IMR-90 (cell line): ENCODE measurements around the gene PC. TPM values are rescaled to one million over a fixed set of nuclear protein-coding genes. Genes with fewer than 3 reads are reported as not detected.

Experiments
- ATAC-seq: fragments of 200-7000 bp; cut with Tn5 transposase; 2 replicates; pipeline ENCODE4 v1.9.1; 2020; ENCODE audit warnings: low read depth, mild to moderate bottlenecking, moderate library complexity
- BruUV-seq: library from RNA; stranded (reverse); fragments of 400-500 nt; replicated peaks from 2 replicates; lab custom pipeline; 2021; lab: Mats Ljungman, UMichigan
- CTCF ChIA-PET: fragments of 300-600 bp; formaldehyde crosslinking; extraction: SDS; loops from one replicate; lab custom pipeline; 2021; ENCODE audit warnings: antibody characterized with exemption; lab: Yijun Ruan, JAX
- POLR2A ChIA-PET: fragments of 300-600 bp; sonication (Branson Sonifier 250); formaldehyde crosslinking; loops from one replicate; lab custom pipeline; 2022; ENCODE audit warnings: antibody characterized with exemption; ENCODE audit not compliant: unreplicated experiment; lab: Charles Lee
- DNase-seq: peaks from one replicate; pipeline ENCODE4 v3.0.0; 2013
- H2AFZ ChIP-seq: replicated peaks from 2 replicates; pipeline ENCODE3; 2013; ENCODE audit warnings: low read length, mild to moderate bottlenecking; ENCODE audit not compliant: poor library complexity
- H2AK5ac ChIP-seq: 2 replicates; pipeline ENCODE4 v1.6.1; 2013; ENCODE audit warnings: low read depth, low read length, inconsistent platforms
- H2AK9ac ChIP-seq: replicated peaks from 2 replicates; pipeline ENCODE3; 2013; ENCODE audit warnings: mild to moderate bottlenecking, low read depth, low read length, moderate library complexity; ENCODE audit not compliant: poor library complexity
- H2BK120ac ChIP-seq: 2 replicates; pipeline ENCODE4 v1.6.1; 2013; ENCODE audit warnings: low read depth, low read length, inconsistent platforms
- H2BK15ac ChIP-seq: 3 replicates; pipeline ENCODE4 v1.6.1; 2013; ENCODE audit warnings: low read depth, low read length, inconsistent platforms
- H2BK20ac ChIP-seq: 2 replicates; pipeline ENCODE4 v1.6.1; 2013; ENCODE audit warnings: low read depth, mild to moderate bottlenecking, inconsistent platforms, low read length, moderate library complexity
- H2BK5ac ChIP-seq: 2 replicates; pipeline ENCODE4 v1.6.1; 2013; ENCODE audit warnings: mild to moderate bottlenecking, low read depth, low read length, inconsistent platforms; ENCODE audit not compliant: poor library complexity, severe bottlenecking
- H3K14ac ChIP-seq: replicated peaks from 2 replicates; pipeline ENCODE4 v1.6.1; 2013; ENCODE audit warnings: low read depth, low read length, inconsistent platforms
- H3K18ac ChIP-seq: 2 replicates; pipeline ENCODE4 v1.6.1; 2013; ENCODE audit warnings: low read depth, low read length, control low read depth
- H3K23ac ChIP-seq: 2 replicates; pipeline ENCODE4 v1.6.1; 2013; ENCODE audit warnings: low read depth, low read length, inconsistent platforms
- H3K27ac ChIP-seq: 2 replicates; pipeline ENCODE4 v1.5.1; 2013; ENCODE audit warnings: mild to moderate bottlenecking, control low read depth, low read length; ENCODE audit not compliant: insufficient read depth
- H3K27me3 ChIP-seq: 2 replicates; pipeline ENCODE4 v1.6.1; 2013; ENCODE audit warnings: low read length; ENCODE audit not compliant: control insufficient read depth, insufficient read depth
- H3K36me3 ChIP-seq: 2 replicates; pipeline ENCODE4 v1.6.1; 2013; ENCODE audit warnings: low read length, mixed read lengths; ENCODE audit not compliant: control insufficient read depth, insufficient read depth
- H3K4ac ChIP-seq: 2 replicates; pipeline ENCODE4 v1.6.1; 2013; ENCODE audit warnings: low read depth, low read length, inconsistent platforms
- H3K4me1 ChIP-seq: 2 replicates; pipeline ENCODE4 v1.6.1; 2013; ENCODE audit warnings: low read length, mixed read lengths; ENCODE audit not compliant: control insufficient read depth, insufficient read depth
- H3K4me2 ChIP-seq: 2 replicates; pipeline ENCODE4 v1.6.1; 2013; ENCODE audit warnings: low read depth, mild to moderate bottlenecking, control low read depth, low read length, moderate library complexity
- H3K4me3 ChIP-seq: 2 replicates; pipeline ENCODE4 v1.5.1; 2013; ENCODE audit warnings: low read depth, mild to moderate bottlenecking, control low read depth, low read length, moderate library complexity; ENCODE audit not compliant: insufficient read depth
- H3K56ac ChIP-seq: 2 replicates; pipeline ENCODE4 v1.6.1; 2013; ENCODE audit warnings: low read length, inconsistent platforms; ENCODE audit not compliant: insufficient read depth; ENCODE audit errors: extremely low read depth
- H3K79me1 ChIP-seq, 2 experiments: 2 replicates each; pipeline ENCODE4 v1.6.1; 2013; ENCODE audit warnings: low read length in 2 of 2, inconsistent platforms in 1 of 2, low read depth in 1 of 2
- H3K9ac ChIP-seq: 2 replicates; pipeline ENCODE4 v1.6.1; 2013; ENCODE audit warnings: low read depth, low read length, control low read depth
- H3K9me1 ChIP-seq: 2 replicates; pipeline ENCODE4 v1.6.1; 2013; ENCODE audit warnings: low read length, inconsistent platforms; ENCODE audit not compliant: insufficient read depth
- H3K9me3 ChIP-seq: 2 replicates; pipeline ENCODE4 v1.6.1; 2013; ENCODE audit warnings: low read length; ENCODE audit not compliant: control insufficient read depth, insufficient read depth
- H4K20me1 ChIP-seq: 2 replicates; pipeline ENCODE4 v1.6.1; 2013; ENCODE audit warnings: low read length, inconsistent platforms; ENCODE audit not compliant: insufficient read depth
- H4K5ac ChIP-seq: 2 replicates; pipeline ENCODE4 v1.6.1; 2013; ENCODE audit warnings: mild to moderate bottlenecking, low read depth, low read length, control low read depth
- H4K8ac ChIP-seq, 2 experiments: 2 replicates each; pipeline ENCODE4 v1.6.1; 2013; ENCODE audit warnings: low read depth in 2 of 2, low read length in 2 of 2, control low read depth in 1 of 2, inconsistent platforms in 1 of 2
- H4K91ac ChIP-seq: 2 replicates; pipeline ENCODE4 v1.6.1; 2013; ENCODE audit warnings: low read depth, low read length, inconsistent platforms; ENCODE audit not compliant: insufficient read depth
- BHLHE40 ChIP-seq: fragments of 150-350 bp; IDR thresholded peaks from 2 replicates; pipeline ENCODE4 v1.6.1; 2016; ENCODE audit warnings: mild to moderate bottlenecking, low read depth, low read length
- CEBPB ChIP-seq: IDR thresholded peaks from 2 replicates; pipeline ENCODE4 v1.6.1; 2012; ENCODE audit warnings: low read depth, low read length, improper control_type of control experiment
- FOS ChIP-seq: fragments of 150-350 bp; IDR thresholded peaks from 2 replicates; pipeline ENCODE4 v1.6.1; 2016; ENCODE audit warnings: low read depth, low read length
- MAZ ChIP-seq: IDR thresholded peaks from 2 replicates; pipeline ENCODE4 v1.6.1; 2012; ENCODE audit warnings: low read depth, mild to moderate bottlenecking, low read length, improper control_type of control experiment, moderate library complexity, borderline replicate concordance
- POLR2A ChIP-seq: IDR thresholded peaks from 2 replicates; pipeline ENCODE4 v1.6.1; 2012; ENCODE audit warnings: mild to moderate bottlenecking, low read depth, low read length
- RFX5 ChIP-seq: IDR thresholded peaks from 2 replicates; pipeline ENCODE4 v1.8.0; 2012; ENCODE audit warnings: low read depth, mild to moderate bottlenecking, low read length, moderate library complexity
- SMC3 ChIP-seq: fragments of 150-350 bp; IDR thresholded peaks from 2 replicates; pipeline ENCODE4 v1.6.1; 2016; ENCODE audit warnings: low read depth, mild to moderate bottlenecking, antibody characterized with exemption, low read length, moderate library complexity
- WGBS, 2 experiments: methylation state at CpG; one replicate each; pipeline versions ENCODE4 v1.1.5 to v1.1.7; 2013; ENCODE audit warnings: missing lambda C conversion rate in 2 of 2; ENCODE audit not compliant: insufficient read length in 1 of 2; ENCODE audit errors: extremely low coverage in 2 of 2; 5-methylcytosine and 5-hydroxymethylcytosine counted together
- dilution Hi-C: fragments of 300-500 bp; cut with HindIII; formaldehyde crosslinking; loops from one replicate; pipeline ENCODE4 v1.14.3; 2018; ENCODE audit warnings: low sequenced_read_pairs; ENCODE audit not compliant: unreplicated experiment
- in situ Hi-C: fragments of 300-500 bp; cut with MboI; formaldehyde crosslinking; loops from 3 replicates; pipeline ENCODE4 v1.14.3; 2019; ENCODE audit warnings: low sequenced_read_pairs, inconsistent platforms, mixed read lengths
- intact Hi-C: fragments of 100-400 bp; cut with micrococcal nuclease; formaldehyde crosslinking; loops from 2 replicates; pipeline ENCODE4 v1.10.0; 2022
- polyA plus RNA-seq, 3 experiments: library from polyadenylated mRNA; depleted of rRNA; stranded (reverse); fragments of >200 nt; gene quantifications; 2 replicates each; pipeline ENCODE4 v1.2.3, GENCODE V29; 2012; ENCODE audit warnings: low replicate concordance in 1 of 3
- total RNA-seq: library from RNA; depleted of rRNA; stranded (reverse); fragments of >200 nt; gene quantifications from 2 replicates; pipeline ENCODE4 v1.2.3, GENCODE V29; 2012

PC gene
- total and polyA plus RNA-seq, 2 of the 4 experiments (the other 2 are of a cell fraction): 13.6 to 15.7 TPM

DNA sequence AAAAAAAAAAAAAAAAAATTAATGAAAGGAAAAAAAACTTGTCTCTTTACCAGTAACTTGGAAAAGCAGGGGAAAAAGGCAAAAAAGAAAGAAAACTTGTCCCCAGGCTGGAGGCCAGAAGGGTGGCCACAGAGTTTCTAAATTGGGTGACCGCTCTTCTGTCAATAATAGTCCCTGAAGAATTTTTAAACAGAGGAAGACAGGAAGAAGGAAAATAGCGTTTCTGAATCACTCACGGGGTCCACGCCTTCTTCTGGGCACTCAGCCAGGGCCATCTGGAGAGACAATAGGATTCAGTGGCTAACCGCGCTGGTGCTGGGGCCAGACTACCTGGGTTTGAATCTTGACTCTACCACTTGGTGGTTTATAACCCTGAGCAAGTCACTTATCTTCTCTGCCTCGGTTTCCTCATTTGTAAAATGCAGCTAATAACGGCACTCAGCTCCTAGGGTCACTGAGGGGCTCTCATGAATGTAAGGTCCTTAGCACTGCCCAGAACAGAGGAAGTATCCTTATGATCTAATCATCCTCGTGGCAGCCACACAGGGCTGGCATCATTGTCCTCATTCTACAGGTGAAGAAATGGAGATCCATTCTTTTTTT, 23.9 kb upstream of the PC start:
- ATAC-seq: peak; percentile 76
- Histone ChIP-seq H2AK9ac (peak overlapping the region; percentile 57), H3K4me2 (no peak overlapping the region; the same call in 1 of the 2 replicates), H3K23ac (no peak overlapping the region), H3K27me3 (no peaks in the 10 kb centered on the region), H4K20me1 (no peaks in the 10 kb centered on the region), H4K91ac (peak overlapping the region; percentile 72), H4K8ac (peak overlapping the region in 1 of 2 experiments; percentile 16; a peak in 1 of 4 replicates), H4K5ac (peak overlapping the region; percentile 22; the same call in 1 of the 2 replicates), H3K27ac (no peak overlapping the region), H3K9me3 (peaks cover 12% of the 10 kb centered on the region), H3K14ac (0 out of 2 replicates have a peak overlapping the region, but pooled peaks have one; percentile 1), H2BK120ac (peak overlapping the region; percentile 36; the same call in 1 of the 2 replicates), H3K9me1 (peaks cover 10% of the 10 kb centered on the region), H3K4me3 (no peak overlapping the region), H2BK20ac (peak overlapping the region; percentile 90; the same call in 1 of the 2 replicates), H3K56ac (no peak overlapping the region; the same call in 1 of the 2 replicates), H3K79me1 (no peaks in the 10 kb centered on the region), H2AK5ac (peak overlapping the region; percentile 59), H2BK5ac (peak overlapping the region; percentile 62), H2AFZ (no peak overlapping the region), H3K9ac (no peak overlapping the region), H3K4me1 (peaks cover 7% of the 10 kb centered on the region), H3K18ac (peak overlapping the region; percentile 63; the same call in 1 of the 2 replicates), H2BK15ac (peak overlapping the region; percentile 90; the same call in 2 of the 3 replicates), H3K4ac (peak overlapping the region; percentile 98; the same call in 1 of the 2 replicates), H3K36me3 (no peaks in the 10 kb centered on the region)
- no CpG with 5 or more reads among the region's 9 CpGs for WGBS, 2 experiments
- peak; percentile 91 for DNase-seq
- dilution Hi-C loops (no loop called here), intact Hi-C loops (no loop called here), in situ Hi-C loops (no loop called here)
- ChIA-PET POLR2A (no interaction called here), CTCF (no interaction called here)
- BruUV-seq: no TSS peak
- no peak for TF ChIP-seq CEBPB
- peak; percentile 36; the same call in 1 of the 2 replicates for TF ChIP-seq FOS
- TF ChIP-seq RFX5: no peak
- TF ChIP-seq POLR2A: no peak
- TF ChIP-seq SMC3: no peak
- TF ChIP-seq BHLHE40: peak; percentile 57; the same call in 1 of the 2 replicates
- no peak for TF ChIP-seq MAZ
